ENCODE data around the gene HOXB1.
A peak's percentile ranks its signal among the peaks of the same experiment; 100 is the strongest.

The HOXB1 gene

GRCh38 chr17:48570325-48571023 lies 39.7 kb upstream of the HOXB1 start:
- no peak for TF ChIP-seq CTCF (IDR thresholded peaks at IDR 0.05; ENCODE audit: low read depth, low read length)
- peak overlapping the region; percentile 79 for H3K4me3 ChIP-seq (ENCODE audit: low read depth, low read length)

- peak overlapping the region; percentile 79 for H3K4me3 ChIP-seq (ENCODE audit: low read depth, low read length)
- no peak for TF ChIP-seq CTCF (IDR thresholded peaks at IDR 0.05; ENCODE audit: low read depth, low read length)
Measured at GRCh38 chr17:48569674-48570324, 39.0 kb upstream of the HOXB1 start.

GRCh38 chr17:48569240-48569582 lies 38.4 kb upstream of the HOXB1 start:
- no peak for TF ChIP-seq CTCF (IDR thresholded peaks at IDR 0.05; ENCODE audit: low read depth, low read length)
- peak overlapping the region; percentile 79 for H3K4me3 ChIP-seq (ENCODE audit: low read depth, low read length)

GRCh38 chr17:48568499-48569239 lies 37.9 kb upstream of the HOXB1 start:
- no peak for TF ChIP-seq CTCF (IDR thresholded peaks at IDR 0.05; ENCODE audit: low read depth, low read length)
- peak overlapping the region; percentile 79 for H3K4me3 ChIP-seq (ENCODE audit: low read depth, low read length)

GRCh38 chr17:48567646-48568354 lies 37.0 kb upstream of the HOXB1 start:
- peak overlapping the region; percentile 79 for H3K4me3 ChIP-seq (ENCODE audit: low read depth, low read length)
- TF ChIP-seq CTCF (IDR thresholded peaks at IDR 0.05; ENCODE audit: low read depth, low read length): no peak

- no peak for TF ChIP-seq CTCF (IDR thresholded peaks at IDR 0.05; ENCODE audit: low read depth, low read length)
- H3K4me3 ChIP-seq (ENCODE audit: low read depth, low read length): no peak overlapping the region
Measured at GRCh38 chr17:48567209-48567608, 36.4 kb upstream of the HOXB1 start.

Data from WI38 (cell line).